ENCODE results near the gene CPTP. TPM values are rescaled to one million over a fixed set of nuclear protein-coding genes. Genes with fewer than 3 reads are reported as not detected.
A peak's percentile ranks its signal among the peaks of the same experiment; 100 is the strongest.

The CPTP gene
- total and polyA plus RNA-seq, 2 of the 13 experiments (the other 11 are each of a cell fraction or from before 2014, with no cell fraction given), result 5.5 to 9.3 TPM

DNA sequence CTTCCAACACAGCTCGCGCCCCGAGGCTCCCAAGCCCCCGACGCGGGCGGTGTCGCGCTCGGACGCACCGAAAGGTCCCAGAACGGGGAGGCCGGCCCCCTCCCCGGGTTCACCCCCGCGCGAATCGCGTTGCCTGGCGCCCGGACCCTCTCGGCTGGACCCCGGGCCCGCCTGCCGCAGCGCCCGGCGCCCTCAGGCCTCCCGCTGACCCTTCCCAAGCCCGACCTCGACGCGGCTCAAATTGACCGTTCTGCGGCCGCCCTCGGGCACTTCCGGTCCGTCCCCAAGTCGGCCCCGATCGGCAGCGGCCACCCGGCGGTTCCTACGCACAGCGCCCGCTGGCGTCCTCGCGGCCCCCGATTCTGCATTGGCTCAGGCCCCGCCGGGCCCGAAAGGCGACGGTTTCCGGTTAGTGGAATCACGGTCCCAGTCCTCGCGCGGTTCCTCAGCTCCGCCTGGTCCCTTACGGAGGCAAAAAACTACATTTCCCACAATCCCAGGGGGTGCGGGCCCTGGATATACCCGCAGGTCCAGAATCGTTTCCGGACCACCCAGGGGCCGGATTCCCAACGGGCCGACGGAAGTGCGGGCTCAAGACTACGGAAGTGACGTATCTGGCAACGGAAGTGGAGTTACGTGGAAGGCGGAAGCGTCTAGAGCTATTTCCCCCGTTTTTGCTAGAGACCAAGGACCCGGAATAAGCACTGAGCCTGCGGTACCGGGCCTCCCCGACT, 50.5 kb downstream of the CPTP start, which contains the start of gene AURKAIP1 (continued):
- TF ChIP-seq, protein P1, sequence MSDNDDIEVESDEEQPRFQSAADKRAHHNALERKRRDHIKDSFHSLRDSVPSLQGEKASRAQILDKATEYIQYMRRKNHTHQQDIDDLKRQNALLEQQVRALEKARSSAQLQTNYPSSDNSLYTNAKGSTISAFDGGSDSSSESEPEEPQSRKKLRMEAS (IDR thresholded peaks at IDR 0.05), result peak; percentile 84
- no peak for TF ChIP-seq ZNF496 (CRISPR knock-in tag; IDR thresholded peaks at IDR 0.05; ENCODE audit: insufficient replicate concordance)
- peak; percentile 98 for TF ChIP-seq CCDC6 (CRISPR knock-in tag; IDR thresholded peaks at IDR 0.05)
- peak; percentile 93 for TF ChIP-seq YEATS4 (CRISPR knock-in tag; IDR thresholded peaks at IDR 0.05; ENCODE audit: borderline replicate concordance)
- TF ChIP-seq ZNF615 (CRISPR knock-in tag; IDR thresholded peaks at IDR 0.05; ENCODE audit: borderline replicate concordance), result no peak
- TF ChIP-seq FOXA1 (IDR thresholded peaks at IDR 0.05), result no peak
- peak; percentile 42; the same call in 1 of the 2 replicates for TF ChIP-seq FOXA1 (CRISPR knock-in tag; IDR thresholded peaks at IDR 0.05)
- TF ChIP-seq ZNF282 (IDR thresholded peaks at IDR 0.05; ENCODE audit: partially characterized antibody), result no peak
- TF ChIP-seq YY1 (IDR thresholded peaks at IDR 0.05; ENCODE audit: insufficient read depth, insufficient replicate concordance, low read depth, low read length), result peak; percentile 88
- 0 out of 2 replicates have a peak, but pooled peaks have one; percentile 25 for TF ChIP-seq SATB2 (CRISPR knock-in tag; IDR thresholded peaks at IDR 0.05)
- no peak; the same call in 1 of the 2 replicates for TF ChIP-seq ZFP90 (CRISPR knock-in tag; IDR thresholded peaks at IDR 0.05; ENCODE audit: borderline replicate concordance)
- peak; percentile 97 for TF ChIP-seq ZNF564 (CRISPR knock-in tag; IDR thresholded peaks at IDR 0.05)
- TF ChIP-seq, protein P2, sequence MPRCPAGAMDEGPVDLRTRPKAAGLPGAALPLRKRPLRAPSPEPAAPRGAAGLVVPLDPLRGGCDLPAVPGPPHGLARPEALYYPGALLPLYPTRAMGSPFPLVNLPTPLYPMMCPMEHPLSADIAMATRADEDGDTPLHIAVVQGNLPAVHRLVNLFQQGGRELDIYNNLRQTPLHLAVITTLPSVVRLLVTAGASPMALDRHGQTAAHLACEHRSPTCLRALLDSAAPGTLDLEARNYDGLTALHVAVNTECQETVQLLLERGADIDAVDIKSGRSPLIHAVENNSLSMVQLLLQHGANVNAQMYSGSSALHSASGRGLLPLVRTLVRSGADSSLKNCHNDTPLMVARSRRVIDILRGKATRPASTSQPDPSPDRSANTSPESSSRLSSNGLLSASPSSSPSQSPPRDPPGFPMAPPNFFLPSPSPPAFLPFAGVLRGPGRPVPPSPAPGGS (CRISPR knock-in tag; IDR thresholded peaks at IDR 0.05), result peak; percentile 66; the same call in 1 of the 2 replicates
- TF ChIP-seq ZNF883 (CRISPR knock-in tag; IDR thresholded peaks at IDR 0.05; ENCODE audit: not compliant biosample characterization), result peak; percentile 89
- peak; percentile 85; the same call in 1 of the 2 replicates for TF ChIP-seq ZNF44 (CRISPR knock-in tag; IDR thresholded peaks at IDR 0.05)
- peak; percentile 22; the same call in 1 of the 2 replicates for TF ChIP-seq SRF (IDR thresholded peaks at IDR 0.05; ENCODE audit: low read depth, low read length)
- TF ChIP-seq, protein P3, sequence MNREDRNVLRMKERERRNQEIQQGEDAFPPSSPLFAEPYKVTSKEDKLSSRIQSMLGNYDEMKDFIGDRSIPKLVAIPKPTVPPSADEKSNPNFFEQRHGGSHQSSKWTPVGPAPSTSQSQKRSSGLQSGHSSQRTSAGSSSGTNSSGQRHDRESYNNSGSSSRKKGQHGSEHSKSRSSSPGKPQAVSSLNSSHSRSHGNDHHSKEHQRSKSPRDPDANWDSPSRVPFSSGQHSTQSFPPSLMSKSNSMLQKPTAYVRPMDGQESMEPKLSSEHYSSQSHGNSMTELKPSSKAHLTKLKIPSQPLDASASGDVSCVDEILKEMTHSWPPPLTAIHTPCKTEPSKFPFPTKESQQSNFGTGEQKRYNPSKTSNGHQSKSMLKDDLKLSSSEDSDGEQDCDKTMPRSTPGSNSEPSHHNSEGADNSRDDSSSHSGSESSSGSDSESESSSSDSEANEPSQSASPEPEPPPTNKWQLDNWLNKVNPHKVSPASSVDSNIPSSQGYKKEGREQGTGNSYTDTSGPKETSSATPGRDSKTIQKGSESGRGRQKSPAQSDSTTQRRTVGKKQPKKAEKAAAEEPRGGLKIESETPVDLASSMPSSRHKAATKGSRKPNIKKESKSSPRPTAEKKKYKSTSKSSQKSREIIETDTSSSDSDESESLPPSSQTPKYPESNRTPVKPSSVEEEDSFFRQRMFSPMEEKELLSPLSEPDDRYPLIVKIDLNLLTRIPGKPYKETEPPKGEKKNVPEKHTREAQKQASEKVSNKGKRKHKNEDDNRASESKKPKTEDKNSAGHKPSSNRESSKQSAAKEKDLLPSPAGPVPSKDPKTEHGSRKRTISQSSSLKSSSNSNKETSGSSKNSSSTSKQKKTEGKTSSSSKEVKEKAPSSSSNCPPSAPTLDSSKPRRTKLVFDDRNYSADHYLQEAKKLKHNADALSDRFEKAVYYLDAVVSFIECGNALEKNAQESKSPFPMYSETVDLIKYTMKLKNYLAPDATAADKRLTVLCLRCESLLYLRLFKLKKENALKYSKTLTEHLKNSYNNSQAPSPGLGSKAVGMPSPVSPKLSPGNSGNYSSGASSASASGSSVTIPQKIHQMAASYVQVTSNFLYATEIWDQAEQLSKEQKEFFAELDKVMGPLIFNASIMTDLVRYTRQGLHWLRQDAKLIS (CRISPR knock-in tag; IDR thresholded peaks at IDR 0.05), result no peak
- peak; percentile 99 for TF ChIP-seq HDAC1 (CRISPR knock-in tag; IDR thresholded peaks at IDR 0.05)
- TF ChIP-seq ESRRA (CRISPR knock-in tag; IDR thresholded peaks at IDR 0.05; ENCODE audit: low read depth), result peak; percentile 80; the same call in 1 of the 2 replicates
- no peak for TF ChIP-seq NFE2 (CRISPR knock-in tag; IDR thresholded peaks at IDR 0.05)
- TF ChIP-seq, protein P4, sequence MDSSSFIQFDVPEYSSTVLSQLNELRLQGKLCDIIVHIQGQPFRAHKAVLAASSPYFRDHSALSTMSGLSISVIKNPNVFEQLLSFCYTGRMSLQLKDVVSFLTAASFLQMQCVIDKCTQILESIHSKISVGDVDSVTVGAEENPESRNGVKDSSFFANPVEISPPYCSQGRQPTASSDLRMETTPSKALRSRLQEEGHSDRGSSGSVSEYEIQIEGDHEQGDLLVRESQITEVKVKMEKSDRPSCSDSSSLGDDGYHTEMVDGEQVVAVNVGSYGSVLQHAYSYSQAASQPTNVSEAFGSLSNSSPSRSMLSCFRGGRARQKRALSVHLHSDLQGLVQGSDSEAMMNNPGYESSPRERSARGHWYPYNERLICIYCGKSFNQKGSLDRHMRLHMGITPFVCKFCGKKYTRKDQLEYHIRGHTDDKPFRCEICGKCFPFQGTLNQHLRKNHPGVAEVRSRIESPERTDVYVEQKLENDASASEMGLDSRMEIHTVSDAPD (CRISPR knock-in tag; IDR thresholded peaks at IDR 0.05), result no peak; the same call in 1 of the 2 replicates
- TF ChIP-seq ZNF709 (CRISPR knock-in tag; IDR thresholded peaks at IDR 0.05), result peak; percentile 93
- no peak; the same call in none of the 2 replicates for TF ChIP-seq SNAPC2 (CRISPR knock-in tag; IDR thresholded peaks at IDR 0.05)
- TF ChIP-seq ZNF263 (CRISPR knock-in tag; IDR thresholded peaks at IDR 0.05), result peak; percentile 76
- no peak for TF ChIP-seq RORA (CRISPR knock-in tag; IDR thresholded peaks at IDR 0.05)
